ENCODE data around the gene CD40. TPM values are rescaled to one million over a fixed set of nuclear protein-coding genes. Genes with fewer than 3 reads are reported as not detected.

Gene CD40
- polyA plus RNA-seq, 1 of the 3 experiments (the other 2 are of a cell fraction): not detected

DNA sequence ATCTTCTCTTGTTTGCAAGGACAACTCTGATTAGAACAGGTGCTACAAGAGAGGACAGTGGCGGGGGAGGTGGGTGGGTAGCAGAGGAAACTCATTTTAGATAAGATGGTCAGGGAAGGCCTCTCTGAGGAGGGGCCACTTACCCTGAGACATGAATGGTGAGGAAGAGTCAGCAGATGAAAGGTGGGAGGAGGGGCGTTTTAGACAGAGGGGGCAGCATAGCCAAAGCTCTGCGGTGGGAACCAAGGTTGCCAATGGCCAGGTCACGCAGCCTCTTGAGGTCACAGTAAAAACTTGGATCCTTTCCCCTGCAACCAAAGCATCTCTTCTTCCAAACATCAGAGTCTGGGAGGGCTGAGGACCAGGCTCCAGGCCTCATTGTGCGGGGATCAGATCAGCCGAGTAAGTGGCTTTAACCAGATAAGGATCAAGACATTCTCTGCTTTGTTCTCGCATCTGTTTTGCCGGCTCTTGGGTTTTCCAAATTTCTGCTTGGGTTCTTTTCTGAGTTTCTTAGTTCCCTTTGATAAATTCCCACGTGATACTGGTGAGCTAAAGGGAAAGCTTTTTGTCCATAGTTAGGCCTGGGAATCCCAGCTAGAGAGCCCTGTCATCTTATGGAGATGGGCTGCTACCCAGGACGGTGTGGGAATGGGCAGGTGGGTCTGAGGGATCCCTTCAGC, 5.5 kb upstream of the CD40 start:
- H3K79me2 ChIP-seq (ENCODE audit: insufficient read depth): no peaks in the 10 kb centered on the region
- no peaks in the 10 kb centered on the region for H3F3A ChIP-seq (replicated peaks; ENCODE audit: insufficient read depth)
- no peak overlapping the region for H3K9ac ChIP-seq
- H3K9me3 ChIP-seq: no peaks in the 10 kb centered on the region
- H4K20me1 ChIP-seq (ENCODE audit: insufficient read depth): no peaks in the 10 kb centered on the region
- ChIA-PET POLR2A (no interaction called here), CTCF (interaction anchor here (0.6 to 1.5 kb wide), 3 partner anchors 16 to 237 kb away, joined by 3 read pairs; no protein-coding TSS in a partner anchor)
- H3K4me3 ChIP-seq (ENCODE audit: low read depth in 2 of 2, low read length in 1 of 2): no peak overlapping the region
- no peaks in the 10 kb centered on the region for H3K36me3 ChIP-seq (replicated peaks in 1 of 2; ENCODE audit: control insufficient read depth in 1 of 2, insufficient read depth in 2 of 2, low read length in 1 of 2)
- H3K4me2 ChIP-seq: no peak overlapping the region
- H2AFZ ChIP-seq (ENCODE audit: low read depth): no peak overlapping the region
- no peak overlapping the region for H3K27ac ChIP-seq (ENCODE audit: low read depth in 2 of 2, low read length in 1 of 2)
- WGBS (ENCODE audit: low lambda C conversion rate): 47% methylated on average over 10 of the region's 10 CpGs
- no peak for TF ChIP-seq FOSL2 (IDR thresholded peaks at IDR 0.05; ENCODE audit: borderline replicate concordance, low read depth)
- TF ChIP-seq EP300 (IDR thresholded peaks at IDR 0.05; ENCODE audit: borderline replicate concordance in 1 of 2, low read depth in 1 of 2, low read length in 1 of 2): no peak
- TF ChIP-seq, protein P1, sequence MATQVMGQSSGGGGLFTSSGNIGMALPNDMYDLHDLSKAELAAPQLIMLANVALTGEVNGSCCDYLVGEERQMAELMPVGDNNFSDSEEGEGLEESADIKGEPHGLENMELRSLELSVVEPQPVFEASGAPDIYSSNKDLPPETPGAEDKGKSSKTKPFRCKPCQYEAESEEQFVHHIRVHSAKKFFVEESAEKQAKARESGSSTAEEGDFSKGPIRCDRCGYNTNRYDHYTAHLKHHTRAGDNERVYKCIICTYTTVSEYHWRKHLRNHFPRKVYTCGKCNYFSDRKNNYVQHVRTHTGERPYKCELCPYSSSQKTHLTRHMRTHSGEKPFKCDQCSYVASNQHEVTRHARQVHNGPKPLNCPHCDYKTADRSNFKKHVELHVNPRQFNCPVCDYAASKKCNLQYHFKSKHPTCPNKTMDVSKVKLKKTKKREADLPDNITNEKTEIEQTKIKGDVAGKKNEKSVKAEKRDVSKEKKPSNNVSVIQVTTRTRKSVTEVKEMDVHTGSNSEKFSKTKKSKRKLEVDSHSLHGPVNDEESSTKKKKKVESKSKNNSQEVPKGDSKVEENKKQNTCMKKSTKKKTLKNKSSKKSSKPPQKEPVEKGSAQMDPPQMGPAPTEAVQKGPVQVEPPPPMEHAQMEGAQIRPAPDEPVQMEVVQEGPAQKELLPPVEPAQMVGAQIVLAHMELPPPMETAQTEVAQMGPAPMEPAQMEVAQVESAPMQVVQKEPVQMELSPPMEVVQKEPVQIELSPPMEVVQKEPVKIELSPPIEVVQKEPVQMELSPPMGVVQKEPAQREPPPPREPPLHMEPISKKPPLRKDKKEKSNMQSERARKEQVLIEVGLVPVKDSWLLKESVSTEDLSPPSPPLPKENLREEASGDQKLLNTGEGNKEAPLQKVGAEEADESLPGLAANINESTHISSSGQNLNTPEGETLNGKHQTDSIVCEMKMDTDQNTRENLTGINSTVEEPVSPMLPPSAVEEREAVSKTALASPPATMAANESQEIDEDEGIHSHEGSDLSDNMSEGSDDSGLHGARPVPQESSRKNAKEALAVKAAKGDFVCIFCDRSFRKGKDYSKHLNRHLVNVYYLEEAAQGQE (IDR thresholded peaks at IDR 0.05; ENCODE audit: low read depth, low read length): no peak
- no peak for TF ChIP-seq FOXJ3 (CRISPR knock-in tag; IDR thresholded peaks at IDR 0.05)
- TF ChIP-seq, protein P2, sequence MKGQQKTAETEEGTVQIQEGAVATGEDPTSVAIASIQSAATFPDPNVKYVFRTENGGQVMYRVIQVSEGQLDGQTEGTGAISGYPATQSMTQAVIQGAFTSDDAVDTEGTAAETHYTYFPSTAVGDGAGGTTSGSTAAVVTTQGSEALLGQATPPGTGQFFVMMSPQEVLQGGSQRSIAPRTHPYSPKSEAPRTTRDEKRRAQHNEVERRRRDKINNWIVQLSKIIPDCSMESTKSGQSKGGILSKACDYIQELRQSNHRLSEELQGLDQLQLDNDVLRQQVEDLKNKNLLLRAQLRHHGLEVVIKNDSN (IDR thresholded peaks at IDR 0.05; ENCODE audit: borderline replicate concordance, low read depth): no peak
- TF ChIP-seq GABPA (IDR thresholded peaks at IDR 0.05; ENCODE audit: low read depth): no peak
- TF ChIP-seq, protein P3, sequence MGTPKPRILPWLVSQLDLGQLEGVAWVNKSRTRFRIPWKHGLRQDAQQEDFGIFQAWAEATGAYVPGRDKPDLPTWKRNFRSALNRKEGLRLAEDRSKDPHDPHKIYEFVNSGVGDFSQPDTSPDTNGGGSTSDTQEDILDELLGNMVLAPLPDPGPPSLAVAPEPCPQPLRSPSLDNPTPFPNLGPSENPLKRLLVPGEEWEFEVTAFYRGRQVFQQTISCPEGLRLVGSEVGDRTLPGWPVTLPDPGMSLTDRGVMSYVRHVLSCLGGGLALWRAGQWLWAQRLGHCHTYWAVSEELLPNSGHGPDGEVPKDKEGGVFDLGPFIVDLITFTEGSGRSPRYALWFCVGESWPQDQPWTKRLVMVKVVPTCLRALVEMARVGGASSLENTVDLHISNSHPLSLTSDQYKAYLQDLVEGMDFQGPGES (IDR thresholded peaks at IDR 0.05; ENCODE audit: low read depth, low read length): no peak
- TF ChIP-seq GATA2 (CRISPR knock-in tag; IDR thresholded peaks at IDR 0.05): no peak
- TF ChIP-seq RAD21 (IDR thresholded peaks at IDR 0.05; ENCODE audit: low read length): no peak
- TF ChIP-seq, protein P4, sequence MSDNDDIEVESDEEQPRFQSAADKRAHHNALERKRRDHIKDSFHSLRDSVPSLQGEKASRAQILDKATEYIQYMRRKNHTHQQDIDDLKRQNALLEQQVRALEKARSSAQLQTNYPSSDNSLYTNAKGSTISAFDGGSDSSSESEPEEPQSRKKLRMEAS (IDR thresholded peaks at IDR 0.05; ENCODE audit: low read depth): no peak
- TF ChIP-seq NFIC (IDR thresholded peaks at IDR 0.05; ENCODE audit: borderline replicate concordance): no peak
- TF ChIP-seq, protein P5, sequence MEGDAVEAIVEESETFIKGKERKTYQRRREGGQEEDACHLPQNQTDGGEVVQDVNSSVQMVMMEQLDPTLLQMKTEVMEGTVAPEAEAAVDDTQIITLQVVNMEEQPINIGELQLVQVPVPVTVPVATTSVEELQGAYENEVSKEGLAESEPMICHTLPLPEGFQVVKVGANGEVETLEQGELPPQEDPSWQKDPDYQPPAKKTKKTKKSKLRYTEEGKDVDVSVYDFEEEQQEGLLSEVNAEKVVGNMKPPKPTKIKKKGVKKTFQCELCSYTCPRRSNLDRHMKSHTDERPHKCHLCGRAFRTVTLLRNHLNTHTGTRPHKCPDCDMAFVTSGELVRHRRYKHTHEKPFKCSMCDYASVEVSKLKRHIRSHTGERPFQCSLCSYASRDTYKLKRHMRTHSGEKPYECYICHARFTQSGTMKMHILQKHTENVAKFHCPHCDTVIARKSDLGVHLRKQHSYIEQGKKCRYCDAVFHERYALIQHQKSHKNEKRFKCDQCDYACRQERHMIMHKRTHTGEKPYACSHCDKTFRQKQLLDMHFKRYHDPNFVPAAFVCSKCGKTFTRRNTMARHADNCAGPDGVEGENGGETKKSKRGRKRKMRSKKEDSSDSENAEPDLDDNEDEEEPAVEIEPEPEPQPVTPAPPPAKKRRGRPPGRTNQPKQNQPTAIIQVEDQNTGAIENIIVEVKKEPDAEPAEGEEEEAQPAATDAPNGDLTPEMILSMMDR (IDR thresholded peaks at IDR 0.05): no peak
- no peak for TF ChIP-seq ELF1 (IDR thresholded peaks at IDR 0.05)
- no peaks in the 10 kb centered on the region for H3K9me2 ChIP-seq
- peaks cover 0 to 6% of the 10 kb centered on the region in 2 experiments; a peak in 1 of 4 replicates for H3K4me1 ChIP-seq (ENCODE audit: control insufficient read depth in 1 of 2, insufficient read depth in 2 of 2, low read depth in 1 of 2, low read length in 1 of 2)
- DNase-seq: peak; percentile 56
- peaks cover 15% of the 10 kb centered on the region for H3K27me3 ChIP-seq (ENCODE audit: insufficient read depth)
